GM06990 (cell line): Measurements from ENCODE around the gene VCAN.

Source experiments
- DNase-seq: peaks from one replicate; pipeline ENCODE4 v3.0.0-alpha.2; 2011; ENCODE audit not compliant: insufficient read length; ENCODE audit errors: extremely low read depth
- H3K27me3 ChIP-seq: replicated peaks from 2 replicates; pipeline ENCODE4 v1.6.0; 2011; ENCODE audit warnings: low read length; ENCODE audit not compliant: control insufficient read depth, insufficient read depth
- H3K36me3 ChIP-seq: 2 replicates; pipeline ENCODE4 v1.5.1; 2011; ENCODE audit warnings: low read length; ENCODE audit not compliant: control insufficient read depth, insufficient read depth
- H3K4me3 ChIP-seq: replicated peaks from 2 replicates; pipeline ENCODE4 v1.5.1; 2011; ENCODE audit warnings: low read depth, mild to moderate bottlenecking, control low read depth, low read length
- TF ChIP-seq, protein P1 (sequence below): IDR thresholded peaks from 2 replicates; pipeline ENCODE4 v1.5.1; 2011; ENCODE audit warnings: low read length, control low read depth, mild to moderate bottlenecking, inconsistent platforms; ENCODE audit not compliant: insufficient read depth, poor library complexity, severe bottlenecking

VCAN gene

DNA sequence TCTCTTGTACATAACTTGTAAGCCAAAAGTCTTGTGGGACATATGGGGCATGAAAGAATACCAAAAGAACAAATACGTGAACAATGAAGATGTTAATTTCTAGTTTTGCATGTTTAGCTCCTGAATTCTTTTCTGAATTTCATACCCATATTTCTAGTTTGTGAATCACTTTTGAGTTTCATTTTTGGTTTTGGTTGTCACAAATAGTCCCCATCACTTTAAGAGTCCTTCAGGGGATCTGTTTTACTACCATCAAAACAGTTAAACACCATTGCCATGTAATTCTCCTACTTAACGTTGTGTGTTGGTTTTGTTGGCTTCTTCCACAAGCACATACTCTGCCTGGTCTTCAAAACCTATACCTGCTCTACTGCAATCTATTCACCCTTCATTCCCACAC, 27.0 kb downstream of the VCAN start:
- no peaks in the 10 kb centered on the region for H3K27me3 ChIP-seq
- no peak overlapping the region for H3K4me3 ChIP-seq
- DNase-seq: no peak

DNA sequence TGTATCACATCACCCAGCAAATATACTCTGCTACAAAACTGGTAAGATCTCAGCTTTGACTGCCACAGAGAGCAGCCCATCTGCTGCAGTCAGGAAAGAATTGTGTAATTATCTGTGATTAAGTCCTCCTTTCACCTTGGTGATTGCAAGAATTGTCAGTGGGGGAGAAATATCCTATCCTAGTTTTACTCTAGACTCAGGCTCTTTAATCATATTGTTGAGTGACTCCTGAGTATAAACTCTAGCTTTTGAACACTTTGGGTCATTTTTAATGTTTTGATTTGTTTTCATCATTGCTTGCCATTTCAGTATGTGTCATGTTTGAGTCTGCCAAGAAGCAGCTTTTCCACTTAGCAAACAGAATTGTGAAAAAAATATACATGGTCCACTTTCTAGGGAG, 32.1 kb downstream of the VCAN start:
- DNase-seq: no peak
- no peaks in the 10 kb centered on the region for H3K27me3 ChIP-seq
- H3K36me3 ChIP-seq: no peaks in the 10 kb centered on the region
- H3K4me3 ChIP-seq: no peak overlapping the region
- TF ChIP-seq, protein P1, sequence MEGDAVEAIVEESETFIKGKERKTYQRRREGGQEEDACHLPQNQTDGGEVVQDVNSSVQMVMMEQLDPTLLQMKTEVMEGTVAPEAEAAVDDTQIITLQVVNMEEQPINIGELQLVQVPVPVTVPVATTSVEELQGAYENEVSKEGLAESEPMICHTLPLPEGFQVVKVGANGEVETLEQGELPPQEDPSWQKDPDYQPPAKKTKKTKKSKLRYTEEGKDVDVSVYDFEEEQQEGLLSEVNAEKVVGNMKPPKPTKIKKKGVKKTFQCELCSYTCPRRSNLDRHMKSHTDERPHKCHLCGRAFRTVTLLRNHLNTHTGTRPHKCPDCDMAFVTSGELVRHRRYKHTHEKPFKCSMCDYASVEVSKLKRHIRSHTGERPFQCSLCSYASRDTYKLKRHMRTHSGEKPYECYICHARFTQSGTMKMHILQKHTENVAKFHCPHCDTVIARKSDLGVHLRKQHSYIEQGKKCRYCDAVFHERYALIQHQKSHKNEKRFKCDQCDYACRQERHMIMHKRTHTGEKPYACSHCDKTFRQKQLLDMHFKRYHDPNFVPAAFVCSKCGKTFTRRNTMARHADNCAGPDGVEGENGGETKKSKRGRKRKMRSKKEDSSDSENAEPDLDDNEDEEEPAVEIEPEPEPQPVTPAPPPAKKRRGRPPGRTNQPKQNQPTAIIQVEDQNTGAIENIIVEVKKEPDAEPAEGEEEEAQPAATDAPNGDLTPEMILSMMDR: no peak

More for the DNA sequence above, 27.0 kb downstream of the VCAN start:
- no peaks in the 10 kb centered on the region for H3K36me3 ChIP-seq
- TF ChIP-seq, protein P1: no peak

DNA sequence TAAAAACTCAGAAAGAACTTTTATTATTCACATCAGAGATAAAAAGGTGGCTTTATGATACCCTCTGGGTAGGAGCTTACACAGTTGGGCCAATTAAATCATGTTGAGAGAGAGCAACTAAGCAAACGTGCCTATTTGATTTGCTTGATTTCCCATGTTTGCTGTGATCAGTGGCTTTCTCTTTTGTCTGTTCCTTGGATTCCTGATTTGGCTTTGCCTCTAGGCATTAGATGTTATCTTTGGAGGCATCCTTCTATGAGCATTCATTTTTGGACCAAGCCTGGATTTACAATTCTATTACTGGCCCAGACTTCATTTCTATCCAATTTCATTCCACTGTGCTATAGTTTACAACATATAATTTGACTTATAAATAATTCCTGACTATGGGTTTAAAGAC, 35.9 kb downstream of the VCAN start:
- H3K36me3 ChIP-seq: no peaks in the 10 kb centered on the region
- TF ChIP-seq, protein P1: no peak
- no peaks in the 10 kb centered on the region for H3K27me3 ChIP-seq
- no peak overlapping the region for H3K4me3 ChIP-seq
- no peak for DNase-seq

DNA sequence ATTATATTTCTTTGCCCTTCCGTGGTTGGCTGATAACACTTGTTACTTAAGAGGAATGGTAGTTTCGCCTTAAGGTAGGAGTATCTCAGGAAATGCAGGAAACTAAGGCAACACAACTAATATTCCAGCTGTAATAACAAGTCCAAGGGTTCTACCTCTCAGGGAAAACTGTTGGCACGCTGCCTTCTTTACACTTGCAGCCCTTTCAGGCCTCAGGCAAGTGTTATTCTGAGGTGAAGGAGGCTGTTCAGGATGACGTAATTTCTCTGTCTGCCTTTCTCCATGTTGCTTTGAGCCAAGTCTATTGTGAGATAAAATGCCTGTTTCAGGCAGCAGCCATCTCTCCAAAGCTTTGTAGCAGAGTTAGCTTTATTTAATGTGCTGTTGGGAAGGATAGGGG, 38.0 kb downstream of the VCAN start:
- Histone ChIP-seq H3K27me3 (no peaks in the 10 kb centered on the region), H3K36me3 (no peaks in the 10 kb centered on the region), H3K4me3 (no peak overlapping the region)
- no peak for DNase-seq
- TF ChIP-seq, protein P1: no peak

DNA sequence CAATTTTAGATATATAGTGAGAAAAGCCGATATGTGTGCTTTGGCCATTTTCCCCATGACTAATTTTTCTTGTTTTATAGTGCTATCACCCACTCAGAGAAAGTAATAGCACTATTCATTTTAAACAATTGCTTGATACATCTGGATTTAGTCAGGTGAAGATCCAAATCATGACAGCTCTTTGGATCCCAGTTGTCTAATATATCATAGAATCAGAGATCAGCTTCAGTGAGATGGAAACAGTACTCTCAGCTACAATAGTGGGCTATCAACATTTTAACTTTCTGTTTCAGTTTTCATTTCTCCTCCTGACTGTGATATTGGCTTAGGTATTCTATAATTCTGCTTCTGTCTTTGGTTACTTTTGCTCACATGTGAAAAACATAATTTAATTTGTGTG, 38.7 kb downstream of the VCAN start:
- H3K4me3 ChIP-seq: no peak overlapping the region
- H3K36me3 ChIP-seq: no peaks in the 10 kb centered on the region
- H3K27me3 ChIP-seq: no peaks in the 10 kb centered on the region
- no peak for DNase-seq
- TF ChIP-seq, protein P1: no peak

DNA sequence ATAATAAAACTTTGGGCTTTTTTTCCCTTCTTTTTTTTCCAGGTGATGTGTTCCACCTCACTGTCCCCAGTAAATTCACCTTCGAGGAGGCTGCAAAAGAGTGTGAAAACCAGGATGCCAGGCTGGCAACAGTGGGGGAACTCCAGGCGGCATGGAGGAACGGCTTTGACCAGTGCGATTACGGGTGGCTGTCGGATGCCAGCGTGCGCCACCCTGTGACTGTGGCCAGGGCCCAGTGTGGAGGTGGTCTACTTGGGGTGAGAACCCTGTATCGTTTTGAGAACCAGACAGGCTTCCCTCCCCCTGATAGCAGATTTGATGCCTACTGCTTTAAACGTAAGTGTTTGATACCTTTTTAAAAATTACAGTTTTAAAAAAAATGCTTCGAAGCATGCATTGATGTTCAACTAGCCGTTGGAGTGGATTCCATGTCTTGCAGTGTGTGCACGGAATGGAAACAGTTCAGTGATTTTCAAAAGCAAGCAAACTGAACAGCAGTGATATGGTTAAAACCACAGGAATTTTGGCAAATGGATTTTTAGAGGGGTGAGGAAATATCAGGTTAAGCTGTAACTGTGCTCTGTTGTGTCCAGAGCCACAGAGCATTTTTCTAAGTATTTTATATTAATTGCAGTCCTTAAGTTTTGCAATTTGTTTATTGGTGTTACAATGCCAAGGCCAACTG, 40.7 kb downstream of the VCAN start:
- no peaks in the 10 kb centered on the region for H3K27me3 ChIP-seq
- TF ChIP-seq, protein P1: no peak
- no peaks in the 10 kb centered on the region for H3K36me3 ChIP-seq
- no peak overlapping the region for H3K4me3 ChIP-seq
- no peak for DNase-seq
